PC-9 (cell line): ENCODE measurements around the gene CDS1.

Experiments used
- EZH2 ChIP-seq: fragments of 200-600 bp; sonication (generic); IDR thresholded peaks from 2 replicates; pipeline ENCODE4 v1.8.0; 2017; ENCODE audit warnings: antibody characterized with exemption, low read depth
- TF ChIP-seq, protein P1 (sequence below): fragments of 200-600 bp; sonication (generic); conservative IDR thresholded peaks from 2 replicates; pipeline ENCODE4 v1.6.1; 2017; ENCODE audit warnings: mixed run types, antibody characterized with exemption, mild to moderate bottlenecking, moderate library complexity

DNA sequence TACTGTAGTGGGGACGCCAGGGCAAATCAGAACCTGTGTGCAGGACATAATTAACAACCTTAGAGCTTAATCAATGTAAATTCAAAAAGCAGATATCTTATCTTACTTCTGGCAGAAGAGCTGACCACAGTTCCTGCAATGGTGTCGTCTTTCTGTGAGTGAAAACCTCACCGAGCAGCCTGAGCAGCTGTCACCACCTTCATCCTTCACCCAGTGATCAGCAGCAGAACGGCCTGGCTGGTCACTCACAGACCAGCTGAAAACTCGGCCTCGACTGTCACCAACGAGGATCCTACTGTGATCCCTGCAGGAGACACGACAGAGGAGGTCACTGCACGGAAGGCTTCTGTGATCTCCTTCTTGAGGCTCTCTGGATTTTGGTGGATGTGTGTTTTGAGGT, 94.2 kb downstream of the CDS1 start:
- TF ChIP-seq, protein P1, sequence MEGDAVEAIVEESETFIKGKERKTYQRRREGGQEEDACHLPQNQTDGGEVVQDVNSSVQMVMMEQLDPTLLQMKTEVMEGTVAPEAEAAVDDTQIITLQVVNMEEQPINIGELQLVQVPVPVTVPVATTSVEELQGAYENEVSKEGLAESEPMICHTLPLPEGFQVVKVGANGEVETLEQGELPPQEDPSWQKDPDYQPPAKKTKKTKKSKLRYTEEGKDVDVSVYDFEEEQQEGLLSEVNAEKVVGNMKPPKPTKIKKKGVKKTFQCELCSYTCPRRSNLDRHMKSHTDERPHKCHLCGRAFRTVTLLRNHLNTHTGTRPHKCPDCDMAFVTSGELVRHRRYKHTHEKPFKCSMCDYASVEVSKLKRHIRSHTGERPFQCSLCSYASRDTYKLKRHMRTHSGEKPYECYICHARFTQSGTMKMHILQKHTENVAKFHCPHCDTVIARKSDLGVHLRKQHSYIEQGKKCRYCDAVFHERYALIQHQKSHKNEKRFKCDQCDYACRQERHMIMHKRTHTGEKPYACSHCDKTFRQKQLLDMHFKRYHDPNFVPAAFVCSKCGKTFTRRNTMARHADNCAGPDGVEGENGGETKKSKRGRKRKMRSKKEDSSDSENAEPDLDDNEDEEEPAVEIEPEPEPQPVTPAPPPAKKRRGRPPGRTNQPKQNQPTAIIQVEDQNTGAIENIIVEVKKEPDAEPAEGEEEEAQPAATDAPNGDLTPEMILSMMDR, result no peak
- no peak for TF ChIP-seq EZH2
